ENCODE measurements around the gene STRN4.
"Not testable (repeated sequence)": the region's sequence is repeated elsewhere in the genome, so short reads cannot be mapped to it uniquely, and the experiment has no call there.

- not testable (repeated sequence) for TF ChIP-seq ZNF274 (IDR thresholded peaks at IDR 0.05; ENCODE audit: low read depth, low read length); YY1 (IDR thresholded peaks at IDR 0.05; ENCODE audit: insufficient read depth, insufficient read length)
Observed at GRCh38 chr19:46768746-46769145, 22.5 kb upstream of the STRN4 start.
